HG02981 (cell line): ENCODE results near the gene DSG2.
A peak's percentile ranks its signal among the peaks of the same experiment; 100 is the strongest.
"Not testable (repeated sequence)": the region's sequence is repeated elsewhere in the genome, so short reads cannot be mapped to it uniquely, and the experiment has no call there.

Experiments
- ATAC-seq: cut with Tn5 transposase; IDR thresholded peaks from one replicate; pipeline ENCODE4 v1.9.1; 2021; ENCODE audit warnings: mild to moderate bottlenecking, moderate library complexity; ENCODE audit not compliant: unreplicated experiment

DSG2 gene

DNA sequence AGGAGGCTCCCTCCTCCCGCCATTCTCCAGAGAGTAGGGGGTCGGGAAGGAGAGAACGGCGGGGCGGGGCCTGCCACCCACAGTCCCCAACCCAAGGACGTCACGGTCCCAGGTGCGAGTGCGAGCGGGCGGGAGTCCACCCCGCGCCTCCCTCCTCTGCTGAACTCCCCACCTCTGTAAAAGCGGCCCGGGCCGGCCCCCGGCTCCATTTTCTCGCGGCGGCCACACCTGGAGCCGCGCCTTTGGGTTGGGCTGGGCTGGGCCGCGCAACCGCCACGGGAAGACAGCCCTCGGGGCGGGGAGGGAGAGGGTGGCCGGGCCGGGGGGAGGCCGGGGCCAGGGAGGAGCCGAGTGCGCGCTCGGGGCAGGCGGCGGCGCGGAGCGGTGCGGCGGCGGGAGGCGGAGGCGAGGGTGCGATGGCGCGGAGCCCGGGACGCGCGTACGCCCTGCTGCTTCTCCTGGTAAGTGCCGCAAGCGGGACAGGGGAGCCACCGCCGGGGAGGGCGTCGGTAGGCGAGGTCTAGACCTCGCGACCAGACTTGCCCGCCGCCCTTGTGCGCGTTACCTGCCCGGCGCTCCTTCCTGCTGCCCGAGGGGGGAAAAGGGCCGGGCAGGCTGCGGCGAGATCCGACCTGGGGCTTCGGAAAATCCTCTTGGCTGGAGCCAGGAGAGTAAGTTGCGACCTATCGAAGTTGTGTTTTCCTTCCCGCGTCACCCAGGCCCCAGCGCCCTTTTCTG is at the start of gene DSG2:
Gene DSG2 (plus strand): TSS at position 342 of the 738 bp plus-strand sequence. CDS start 75 bp downstream, at position 417.
- peak; percentile 46 for ATAC-seq

DNA sequence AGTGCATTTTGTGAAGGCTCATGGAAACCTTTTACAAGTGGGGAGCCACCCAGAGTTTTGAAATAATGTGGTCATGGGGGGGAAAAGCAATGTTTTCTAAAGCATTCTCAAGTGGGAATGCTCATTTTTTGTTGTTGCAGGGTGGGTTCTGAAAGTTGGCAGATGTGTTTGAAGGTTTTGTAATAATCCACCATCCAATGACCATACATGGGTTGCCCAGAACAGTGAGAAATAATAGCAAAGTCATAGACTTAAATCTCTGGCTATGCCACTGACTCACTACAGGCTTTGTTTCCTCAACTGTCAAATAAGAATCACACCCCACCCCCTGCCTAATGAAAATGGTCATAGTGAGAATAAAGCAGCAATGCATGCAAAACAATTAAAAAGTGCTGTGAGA is 47.6 kb upstream of the DSG2 start:
- ATAC-seq, result no peak

DNA sequence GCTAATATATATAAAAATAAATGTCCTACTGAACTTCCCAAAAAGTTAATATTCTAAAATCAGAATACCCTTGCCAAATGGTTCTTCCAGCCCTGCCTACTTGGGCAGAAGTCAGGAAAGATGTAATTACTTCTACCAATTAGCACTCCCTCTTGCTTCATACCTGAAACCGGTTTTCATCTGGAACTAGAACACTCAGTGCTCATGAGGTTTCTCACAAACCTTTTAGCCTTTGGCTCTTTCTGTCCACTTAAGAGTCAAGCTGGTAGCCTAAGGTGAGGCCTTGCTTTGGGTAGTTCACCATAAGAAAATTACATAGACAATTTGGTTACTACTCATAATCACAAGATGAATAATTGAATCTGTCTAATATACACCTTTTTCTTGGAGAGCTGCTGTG is 46.4 kb upstream of the DSG2 start:
- no peak for ATAC-seq

DNA sequence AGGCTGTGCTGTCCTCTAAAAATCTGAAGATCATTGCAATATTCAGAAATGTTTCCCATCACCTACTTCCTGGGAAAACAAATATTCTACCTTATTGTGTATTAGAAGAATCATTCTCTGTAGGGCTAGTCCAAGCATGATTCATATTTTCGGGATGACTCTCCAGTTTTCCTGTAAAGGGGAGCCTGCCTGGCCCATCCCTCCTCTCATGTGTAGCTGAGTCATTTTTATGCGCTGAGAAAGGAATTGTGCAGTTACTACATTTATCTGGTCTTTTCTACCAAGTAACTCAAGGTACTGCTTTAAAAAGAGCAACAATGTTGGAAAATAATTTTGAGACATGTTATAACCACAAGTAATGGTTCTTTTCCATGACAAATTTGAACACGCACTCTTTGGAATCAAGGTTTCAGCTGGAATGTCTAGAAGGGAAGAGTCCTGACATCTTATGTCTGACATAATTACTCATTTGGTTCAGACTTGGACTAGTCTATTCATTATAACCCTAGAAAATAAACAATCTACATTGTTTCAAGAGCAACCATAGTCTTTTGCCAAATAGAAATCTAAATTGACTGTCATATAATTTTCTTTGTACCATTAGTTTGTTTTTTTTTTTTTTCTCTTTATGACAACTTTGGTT is 43.8 kb upstream of the DSG2 start:
- no peak for ATAC-seq

DNA sequence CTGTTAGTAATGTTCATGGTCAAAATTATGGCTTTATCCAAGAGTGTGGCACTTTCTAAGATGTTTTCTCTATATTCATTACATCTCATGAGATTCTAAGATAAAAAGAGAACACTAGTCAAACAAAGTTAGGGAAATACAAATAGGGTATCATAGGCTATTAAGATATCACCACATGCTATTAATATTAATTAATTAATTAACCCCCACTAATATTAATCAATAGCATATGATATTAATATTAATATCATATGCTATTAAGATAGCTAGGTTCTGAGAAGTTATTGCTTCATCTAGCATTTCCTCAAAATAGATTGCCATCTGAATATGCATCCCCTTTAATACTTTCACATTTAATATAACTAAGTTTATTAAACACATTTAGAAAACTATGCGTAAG is 28.3 kb upstream of the DSG2 start:
- no peak for ATAC-seq

DNA sequence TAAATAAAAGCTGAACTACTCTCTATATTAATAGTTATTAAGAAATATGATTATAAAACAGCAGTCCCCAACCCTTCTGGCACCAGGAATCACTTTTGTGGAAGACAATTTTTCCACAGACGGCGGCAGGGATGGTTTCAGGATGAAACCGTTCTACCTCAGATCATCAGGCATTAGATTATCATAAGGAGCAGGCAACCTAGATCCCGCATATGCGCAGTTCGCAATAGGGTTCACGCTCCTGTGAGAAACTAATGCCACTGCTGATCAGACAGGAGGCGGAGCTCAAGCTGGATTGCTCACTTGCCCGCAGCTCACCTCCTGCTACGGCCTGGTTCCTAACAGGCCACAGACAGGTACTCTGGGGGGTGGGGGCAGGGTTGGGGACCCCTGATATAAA is 19.3 kb upstream of the DSG2 start:
- ATAC-seq, result no peak

DNA sequence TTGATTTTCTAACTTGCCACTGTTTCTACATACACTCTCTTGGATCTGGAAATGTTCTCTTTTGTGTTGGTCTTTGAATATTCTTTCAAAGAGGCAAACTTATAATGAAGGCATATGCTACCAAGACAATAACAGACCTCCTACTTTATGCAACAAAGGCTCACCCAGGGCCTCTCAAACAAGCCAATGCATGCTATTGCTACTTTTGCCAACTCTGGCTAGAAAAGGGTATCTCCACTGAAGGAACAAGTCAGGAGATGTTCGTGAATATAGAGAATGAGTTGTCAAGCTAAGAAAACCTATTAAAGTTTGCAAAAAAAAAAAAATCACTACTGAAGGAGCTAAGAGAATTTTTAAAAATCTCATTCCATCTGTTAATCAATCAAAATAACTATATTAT is 15.9 kb upstream of the DSG2 start:
- ATAC-seq, result no peak

DNA sequence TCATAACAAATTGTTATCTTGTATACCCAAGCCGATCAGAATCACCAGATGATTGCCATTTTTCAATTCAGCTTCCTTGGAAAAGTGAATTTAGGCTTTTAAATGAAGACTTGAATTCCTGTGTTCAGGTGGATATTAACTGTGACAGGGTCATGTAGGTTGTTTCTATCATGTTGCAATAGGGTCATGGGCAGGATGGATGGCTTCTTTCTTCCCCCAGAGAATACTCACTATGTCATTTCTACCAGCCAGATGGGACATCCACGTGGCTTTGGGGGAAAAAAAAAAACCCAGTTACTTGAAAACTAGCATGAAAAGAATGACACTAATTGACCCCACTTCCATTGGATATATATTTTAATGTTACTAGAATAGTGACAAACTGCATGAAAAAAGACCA is 14.6 kb upstream of the DSG2 start:
- no peak for ATAC-seq

DNA sequence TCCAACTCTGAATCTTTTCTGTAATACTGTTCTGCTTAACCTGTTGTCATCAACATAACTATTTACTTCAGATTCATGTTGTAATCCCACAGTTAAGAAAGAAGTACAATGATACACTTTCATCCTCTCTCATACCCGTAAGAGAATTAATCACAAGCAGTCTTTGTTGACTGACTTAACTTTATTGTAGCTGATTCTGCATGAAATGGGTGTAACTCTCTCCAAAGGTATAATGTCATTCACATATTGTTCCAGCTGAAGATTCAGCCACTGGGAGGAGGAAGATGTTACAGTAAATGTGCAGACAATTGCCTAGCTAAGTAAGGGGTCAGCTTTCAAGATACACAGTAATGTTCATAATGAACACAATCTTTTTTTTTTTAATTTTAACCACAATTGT is 13.5 kb upstream of the DSG2 start:
- ATAC-seq, result no peak

DNA sequence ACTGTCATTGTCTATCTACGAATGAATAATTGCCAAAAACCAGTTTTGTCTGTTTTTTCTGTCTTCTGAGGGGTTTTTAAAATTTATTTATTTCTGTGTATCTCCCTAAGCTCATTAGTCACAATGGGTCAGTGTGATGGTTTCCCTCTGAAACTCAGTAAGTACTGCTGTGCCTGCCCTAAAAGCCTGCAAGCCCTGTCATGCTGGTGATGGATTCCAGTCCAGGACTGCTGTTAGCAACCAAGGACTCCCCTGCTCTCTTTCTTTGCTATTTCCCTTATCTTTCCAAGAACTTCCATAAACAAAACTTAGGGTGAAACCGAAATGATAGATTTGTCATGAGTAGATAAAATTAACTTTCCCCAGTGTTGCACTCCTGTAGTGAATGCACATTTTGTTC is 11.8 kb upstream of the DSG2 start:
- ATAC-seq, result no peak

DNA sequence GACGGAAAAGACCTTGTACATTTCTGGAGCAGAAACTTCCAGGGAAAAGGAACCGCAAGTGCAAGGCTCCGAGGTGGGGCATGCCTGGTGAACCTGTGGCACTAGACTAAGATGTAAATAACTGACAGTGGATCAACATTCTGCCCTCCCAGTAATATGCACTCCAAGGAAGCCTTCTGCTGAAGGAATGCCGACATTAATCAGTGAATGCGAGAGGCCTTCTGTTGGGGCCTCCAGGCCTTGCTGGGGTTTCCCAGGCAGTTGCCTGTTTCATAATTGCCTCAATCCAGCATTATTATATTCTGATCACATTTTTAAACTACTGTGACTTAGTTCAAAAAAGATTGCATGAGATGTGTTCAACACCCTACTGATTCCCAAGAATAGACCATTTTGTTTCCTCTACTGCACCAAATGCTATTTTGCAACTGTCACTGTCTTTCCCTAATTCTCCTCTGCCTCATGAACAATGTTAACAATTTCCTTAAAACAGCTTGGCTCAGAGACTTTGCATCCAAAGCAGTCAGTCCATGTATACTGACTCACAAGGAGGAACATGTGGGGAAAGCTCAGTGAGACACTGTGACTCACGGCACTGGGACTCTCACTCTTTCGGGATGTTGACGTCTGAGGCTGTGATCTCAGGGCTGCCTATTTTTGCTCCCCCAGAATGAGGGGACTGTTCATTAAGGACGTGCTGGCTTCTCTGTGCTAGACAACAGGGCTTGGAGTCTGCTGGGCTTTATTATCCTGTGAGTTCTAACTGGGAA is 10.5 kb upstream of the DSG2 start:
- no peak for ATAC-seq

DNA sequence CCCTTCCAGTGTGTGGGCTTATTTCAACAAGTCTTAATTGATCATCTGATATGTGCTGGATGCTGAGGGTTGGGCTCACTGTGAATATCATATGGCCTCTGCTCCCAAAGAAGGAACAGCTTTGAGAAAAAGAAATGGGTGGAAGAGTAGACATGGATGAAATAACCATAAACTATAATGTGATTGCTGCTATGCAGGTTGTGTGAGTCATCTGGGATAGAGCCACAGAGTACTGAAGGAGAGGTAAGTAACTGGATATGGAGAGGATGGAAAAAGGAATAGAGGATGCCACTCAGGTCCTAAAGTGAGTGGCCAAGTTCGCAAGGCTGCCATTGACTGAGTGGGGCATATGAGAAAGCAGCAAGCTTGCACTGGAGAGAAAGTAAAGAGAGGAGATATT is 8.7 kb upstream of the DSG2 start:
- no peak for ATAC-seq

DNA sequence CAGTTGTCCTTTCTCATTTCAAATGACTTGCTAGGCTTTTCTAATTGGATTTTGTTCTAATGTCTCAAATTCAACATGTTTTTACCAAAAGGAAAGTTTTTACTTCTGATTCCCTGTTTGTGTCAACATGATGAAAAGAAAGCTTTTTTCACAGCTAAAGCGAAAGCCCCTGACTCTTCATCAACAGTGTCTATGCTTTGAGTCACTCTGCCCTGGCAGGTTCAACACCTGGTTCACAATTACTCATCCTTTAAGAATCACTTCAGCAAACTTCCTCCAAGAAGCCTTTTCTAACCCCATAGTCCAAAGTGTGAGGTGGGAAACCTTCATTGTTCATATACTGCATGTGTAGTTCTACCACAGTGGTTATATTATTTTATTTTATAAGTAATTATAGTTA is 7.6 kb upstream of the DSG2 start:
- ATAC-seq, result peak; percentile 74

DNA sequence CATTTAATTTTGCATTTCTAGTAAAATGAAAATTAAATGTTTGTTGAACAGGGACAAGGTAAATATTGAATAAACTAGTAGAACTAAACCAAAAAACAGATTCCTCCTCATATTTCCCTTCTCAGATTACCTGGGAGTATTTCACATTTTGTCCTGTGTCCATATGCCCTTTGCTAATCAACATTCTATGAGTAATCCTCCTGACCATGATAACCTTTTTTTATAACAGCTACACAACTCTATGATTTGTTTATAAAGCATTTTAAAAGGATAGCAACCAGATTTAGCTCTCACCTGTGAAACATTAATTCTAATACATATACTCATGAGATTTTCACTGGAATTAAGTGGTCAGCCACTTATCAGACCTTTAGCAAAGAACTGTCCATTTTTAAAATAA is 7.1 kb upstream of the DSG2 start:
- ATAC-seq, result no peak

DNA sequence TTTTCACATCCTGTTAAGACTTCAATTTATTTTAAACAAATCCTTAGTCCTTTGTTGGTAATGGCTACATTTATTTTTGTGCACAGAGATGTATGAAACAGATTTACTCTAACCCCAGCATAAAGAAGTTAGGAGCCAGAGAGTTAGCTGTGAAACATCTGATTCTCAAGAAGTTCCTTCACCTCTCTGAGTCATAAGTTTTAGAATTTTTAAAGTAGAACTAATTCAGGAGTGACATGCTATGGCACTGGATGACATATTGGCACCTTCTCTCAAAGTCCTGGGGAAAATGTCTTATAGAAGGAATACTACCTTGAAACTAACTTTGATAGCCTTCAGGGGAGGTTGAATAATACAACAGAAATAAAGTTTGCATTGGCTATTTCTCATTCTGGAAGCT is 6.4 kb upstream of the DSG2 start:
- ATAC-seq, result no peak

DNA sequence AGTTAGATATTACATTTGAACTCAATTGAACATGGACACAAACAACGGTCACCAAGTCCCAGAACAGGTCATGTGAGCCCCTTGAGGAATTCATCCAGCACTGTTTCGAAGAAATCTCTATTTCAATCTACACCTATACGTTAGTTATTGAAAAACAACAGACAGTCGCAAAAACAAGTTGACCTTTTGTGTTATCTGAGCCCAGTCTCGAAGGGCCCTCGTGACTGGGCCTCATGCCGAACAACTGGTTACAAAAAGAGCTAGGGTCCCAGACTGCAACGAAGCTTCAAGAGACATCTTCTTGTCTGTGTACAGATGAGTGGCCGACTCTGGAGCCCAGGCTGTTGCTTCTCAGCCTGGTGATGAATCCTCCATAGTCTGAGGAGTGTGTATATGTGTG is 5.3 kb upstream of the DSG2 start:
- no peak for ATAC-seq

DNA sequence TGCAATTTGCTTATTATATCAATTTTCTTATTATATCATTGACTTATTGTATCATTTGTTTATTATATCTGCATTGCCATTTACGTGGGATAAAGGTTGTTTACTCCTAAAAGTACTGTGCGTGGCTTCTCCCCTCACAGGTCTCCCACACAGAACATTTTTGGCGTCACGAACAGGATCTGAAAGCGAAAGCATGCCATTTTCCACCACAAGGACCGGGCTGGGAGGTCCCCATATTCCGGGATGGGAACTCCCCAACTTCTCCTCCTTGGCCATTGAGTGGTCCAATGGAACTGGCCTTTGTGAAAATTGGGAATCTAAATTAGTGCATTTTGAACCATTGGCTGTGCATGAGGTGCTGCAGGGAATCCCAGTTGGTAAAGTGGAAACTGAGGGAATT is 4.8 kb upstream of the DSG2 start:
- ATAC-seq, result no peak

DNA sequence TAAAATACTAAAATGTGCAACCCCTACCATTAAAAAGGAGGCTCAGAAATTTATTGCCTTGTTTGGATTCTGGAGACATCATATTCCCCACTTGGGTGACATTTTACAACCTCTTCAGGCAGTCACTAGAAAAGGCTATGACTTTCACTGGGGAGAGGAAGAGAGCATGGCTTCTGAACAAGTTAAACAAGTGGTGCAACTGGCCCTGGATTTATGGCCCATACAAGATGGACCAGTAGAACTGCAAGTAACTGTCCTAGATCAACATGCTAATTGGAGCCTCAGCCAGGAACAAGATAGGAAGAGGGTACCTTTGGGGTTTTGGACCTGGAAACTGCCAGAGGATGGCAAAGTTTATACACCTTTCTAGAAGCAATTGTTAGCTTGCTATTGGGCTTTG is 4.0 kb upstream of the DSG2 start:
- no peak for ATAC-seq

DNA sequence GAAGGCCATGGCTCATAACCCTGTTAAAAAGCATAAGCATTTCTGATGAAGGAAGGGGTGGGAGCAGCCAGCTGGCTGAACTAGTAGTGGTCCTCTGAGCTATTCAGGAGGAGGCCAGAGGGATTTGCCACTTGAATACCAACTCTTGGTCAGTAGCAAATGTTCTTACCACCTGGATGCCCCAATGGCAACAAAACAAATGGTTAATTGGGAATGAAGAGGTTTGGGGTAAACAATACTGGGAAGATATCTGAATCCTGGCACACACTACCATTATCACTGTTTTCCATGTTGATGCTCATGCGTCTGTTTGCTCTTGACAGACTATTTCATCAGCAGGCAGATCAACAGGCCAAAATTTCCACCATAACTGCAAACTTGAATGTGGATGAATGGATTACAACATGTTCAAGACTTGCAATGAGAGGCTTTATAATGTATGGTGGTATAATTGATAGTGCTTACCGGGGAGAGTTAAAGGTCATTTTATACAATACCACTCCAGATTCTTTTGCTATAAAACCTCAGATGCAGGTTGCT is 3.2 kb upstream of the DSG2 start:
- ATAC-seq, result not testable (repeated sequence)

DNA sequence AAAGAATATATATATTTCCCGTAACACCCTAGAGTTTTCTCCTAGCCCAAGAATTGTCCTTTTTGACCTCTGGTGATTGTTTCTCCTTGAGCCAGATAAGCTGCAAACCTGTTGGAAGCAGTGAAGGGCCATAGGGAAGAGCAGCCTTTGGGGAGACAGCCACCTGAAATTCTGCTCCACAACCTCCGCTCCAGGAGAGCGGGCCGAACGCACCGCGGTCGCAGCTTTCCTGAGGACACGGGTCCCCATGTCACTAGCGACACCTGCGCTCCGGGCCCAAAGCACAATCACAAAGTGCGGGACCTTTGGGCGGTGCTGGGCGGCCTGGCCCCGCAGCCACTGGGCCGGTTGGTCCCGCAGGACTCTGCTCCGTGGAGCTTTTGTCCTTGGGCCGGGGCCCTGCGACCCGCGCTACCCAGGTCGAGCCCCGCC is 557 bp upstream of the DSG2 start:
- no peak for ATAC-seq

DNA sequence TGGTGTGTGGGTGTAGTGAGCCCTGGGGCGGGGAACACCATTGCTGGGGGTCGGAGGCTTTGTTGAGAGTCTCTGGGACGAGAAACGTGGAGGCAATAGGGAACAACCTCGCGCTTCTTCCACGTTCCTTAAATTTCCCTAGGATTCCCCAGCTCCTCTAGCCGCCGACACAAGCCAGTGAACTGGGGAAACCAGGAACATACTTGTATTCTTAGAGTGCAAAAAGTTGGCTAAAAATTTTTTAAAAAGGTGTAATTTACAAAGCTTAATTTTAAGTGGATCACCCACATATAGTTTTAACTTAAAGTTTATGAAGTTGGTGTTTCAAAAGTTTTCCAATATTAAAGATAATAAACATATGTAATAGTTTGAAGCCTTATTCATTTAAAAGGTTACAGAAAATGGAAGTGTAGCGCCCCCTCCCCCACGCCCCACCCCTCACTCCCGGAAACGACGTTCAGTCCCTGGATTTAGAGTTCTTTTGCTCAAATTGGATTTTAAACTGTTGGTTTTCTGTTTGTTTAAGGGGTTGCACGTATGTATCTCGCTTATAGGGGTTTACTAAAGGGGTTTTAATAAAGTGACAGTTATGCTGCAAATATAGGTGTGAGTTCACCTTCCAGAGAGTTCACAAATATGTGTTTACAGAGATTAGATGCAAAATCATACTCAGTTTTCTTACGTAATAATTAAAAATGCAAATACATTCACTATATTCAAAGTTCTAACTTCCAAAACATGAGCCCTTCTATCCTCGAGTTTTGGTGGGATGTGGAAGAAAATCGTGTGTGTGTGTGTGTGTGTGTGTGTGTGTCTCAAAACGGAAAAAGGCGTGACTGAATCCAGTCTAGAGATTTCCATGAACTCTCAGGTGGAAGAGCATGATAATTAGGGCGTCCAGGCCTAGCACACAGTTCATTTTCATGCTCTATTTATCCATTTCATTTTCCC is 872 bp downstream of the DSG2 start:
- no peak for ATAC-seq
